HG03442 (cell line): Measurements from ENCODE around the gene DDX17.
"Not testable (repeated sequence)": the region's sequence is repeated elsewhere in the genome, so short reads cannot be mapped to it uniquely, and the experiment has no call there.

Experiments used
- ATAC-seq: cut with Tn5 transposase; IDR thresholded peaks from one replicate; pipeline ENCODE4 v1.9.1; 2021; ENCODE audit warnings: mild to moderate bottlenecking, moderate library complexity; ENCODE audit not compliant: unreplicated experiment

The DDX17 gene

GRCh38 chr22:38494498-38494897 is 11.6 kb downstream of the DDX17 start:
- ATAC-seq, result no peak

GRCh38 chr22:38491707-38492348 is 14.3 kb downstream of the DDX17 start:
- ATAC-seq, result no peak

GRCh38 chr22:38490915-38491314 is 15.2 kb downstream of the DDX17 start:
- ATAC-seq, result no peak

- ATAC-seq, result no peak
These were observed 15.6 kb downstream of the DDX17 start for GRCh38 chr22:38490475-38490874.

DNA sequence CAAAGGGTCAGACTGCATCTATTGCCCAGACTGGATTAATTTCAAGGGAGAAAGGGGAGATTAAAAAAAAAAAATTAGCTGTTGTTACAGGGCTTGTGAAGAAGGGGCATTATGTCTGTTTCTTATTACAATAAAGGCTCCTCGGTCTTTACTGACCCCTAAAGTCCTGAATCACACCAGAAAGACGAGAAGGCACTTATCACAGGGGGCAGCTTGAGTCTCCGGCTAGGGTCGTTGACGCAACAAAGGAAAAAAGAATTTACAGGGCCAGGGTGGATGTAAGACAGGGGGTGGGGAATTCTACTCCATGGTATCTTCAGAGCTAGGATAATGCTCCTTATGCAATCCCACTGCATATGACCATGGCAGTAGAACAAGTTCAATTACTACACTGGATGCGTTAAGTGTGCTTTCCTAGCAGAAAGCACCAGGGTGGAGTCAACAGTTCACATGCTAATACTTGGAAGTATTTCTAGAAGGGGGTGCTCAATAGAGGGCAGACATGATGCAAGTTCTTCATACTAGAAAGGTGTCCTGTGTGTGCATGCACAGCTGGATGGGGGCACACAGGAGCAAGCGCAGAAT is 16.5 kb downstream of the DDX17 start:
- no peak for ATAC-seq

GRCh38 chr22:38489142-38489541 is 17.0 kb downstream of the DDX17 start:
- ATAC-seq, result no peak

DNA sequence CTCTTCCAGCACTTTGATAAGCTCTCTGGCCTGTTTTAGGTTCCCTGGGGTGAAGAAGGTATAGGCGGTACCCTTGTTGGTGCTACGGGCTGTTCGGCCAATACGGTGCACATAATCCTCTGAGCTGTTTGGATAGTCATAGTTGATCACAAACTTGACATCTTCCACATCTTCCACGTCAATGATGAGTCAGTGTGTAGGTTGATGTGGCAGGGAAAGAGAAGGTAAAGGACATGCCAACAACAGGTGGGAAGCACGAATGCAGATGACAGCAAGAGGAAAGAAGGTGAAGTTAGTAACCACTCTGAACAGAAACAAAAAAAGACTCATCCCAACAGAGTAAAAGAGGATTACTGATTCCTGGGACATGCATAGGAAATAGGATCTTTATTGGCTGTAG is 18.2 kb downstream of the DDX17 start:
- no peak for ATAC-seq

DNA sequence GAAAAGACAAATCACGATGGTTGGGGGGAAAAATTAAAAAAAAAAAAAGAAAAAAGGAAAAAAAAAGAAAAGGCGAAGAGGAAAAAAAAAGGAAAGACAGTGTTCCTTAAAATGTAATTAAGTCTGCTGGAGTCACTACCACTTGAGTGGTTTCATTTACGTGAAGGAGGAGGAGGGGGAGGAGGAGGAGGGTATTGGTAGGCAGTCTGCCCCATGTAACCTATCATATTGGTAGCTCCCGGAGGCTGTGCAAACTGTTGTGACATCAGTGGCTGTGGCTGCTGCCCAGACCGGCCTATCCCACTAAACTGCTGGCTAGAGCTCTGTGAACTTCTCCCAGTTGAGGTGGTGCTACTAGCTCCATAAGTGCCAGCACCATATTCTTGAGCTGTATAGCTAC is 20.3 kb downstream of the DDX17 start:
- ATAC-seq, result no peak

DNA sequence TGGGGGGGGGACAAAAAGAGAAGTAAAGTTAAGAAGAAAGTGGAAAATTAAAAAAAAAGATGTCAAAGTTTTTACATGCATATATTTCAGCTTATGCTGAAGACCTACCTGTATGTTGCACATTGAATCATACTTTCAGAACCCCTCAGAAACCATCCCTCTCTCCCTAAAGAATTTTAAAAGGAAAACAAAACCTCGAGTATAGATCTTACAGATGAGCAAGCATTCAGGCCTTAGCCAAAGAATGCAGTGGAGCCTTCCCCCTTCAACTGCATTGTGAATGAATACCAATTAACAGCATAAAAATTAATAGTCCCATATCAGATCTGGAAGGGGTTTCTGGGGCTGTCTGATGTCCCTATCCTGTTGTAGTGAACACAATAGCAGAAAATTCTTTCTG is 21.9 kb downstream of the DDX17 start:
- ATAC-seq, result no peak

DNA sequence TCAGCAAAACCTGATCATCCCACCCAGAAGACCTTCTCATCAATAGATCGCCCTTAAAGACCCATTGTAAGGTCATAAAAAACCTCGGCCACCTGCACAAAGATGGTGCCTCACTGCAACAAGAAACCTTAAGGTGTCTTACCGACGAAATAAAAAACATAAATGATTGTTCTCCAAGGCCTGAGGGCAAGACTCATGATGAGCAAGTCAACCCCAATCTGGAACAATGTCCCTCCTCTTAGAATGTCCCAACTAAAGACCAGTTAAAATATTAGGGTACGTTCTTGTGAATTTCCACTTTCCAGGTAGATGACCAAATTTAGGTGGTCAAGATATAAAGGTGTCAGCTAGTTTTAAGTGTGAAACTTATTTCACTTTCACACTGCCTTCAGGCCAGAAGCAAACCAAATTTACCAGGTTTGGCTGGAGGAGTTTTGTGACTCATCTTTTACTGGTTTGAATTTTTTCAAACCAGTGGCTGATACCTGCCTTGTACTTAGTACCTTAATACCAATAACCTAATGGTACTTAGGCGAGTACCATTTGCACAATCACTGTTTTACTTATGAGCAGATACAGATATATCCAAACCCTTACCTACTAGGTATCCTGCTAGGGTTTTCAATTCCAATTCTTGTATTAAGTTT is 23.3 kb downstream of the DDX17 start:
- ATAC-seq, result no peak

DNA sequence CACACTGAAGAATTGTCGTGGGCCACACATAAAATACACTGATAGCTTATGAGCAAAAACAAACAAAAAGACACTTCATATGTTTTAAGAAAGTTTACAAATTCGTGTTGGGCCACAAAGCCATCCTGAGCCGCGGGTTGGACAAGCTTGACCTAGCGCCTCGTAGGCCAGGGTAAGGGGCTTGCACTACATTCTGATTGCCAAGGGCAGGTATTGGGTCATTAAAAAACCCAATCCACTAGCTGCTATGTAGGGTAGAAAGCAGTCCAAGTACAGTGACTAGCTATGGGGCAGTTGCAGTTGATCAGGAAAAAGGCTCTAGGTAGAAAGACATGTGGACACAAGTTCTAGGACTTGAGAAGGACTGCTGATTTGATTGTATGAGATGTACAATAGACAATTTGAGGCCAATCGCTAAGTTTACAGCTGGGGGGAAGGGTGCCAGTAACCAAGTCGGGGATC is 24.2 kb downstream of the DDX17 start:
- ATAC-seq, result no peak

DNA sequence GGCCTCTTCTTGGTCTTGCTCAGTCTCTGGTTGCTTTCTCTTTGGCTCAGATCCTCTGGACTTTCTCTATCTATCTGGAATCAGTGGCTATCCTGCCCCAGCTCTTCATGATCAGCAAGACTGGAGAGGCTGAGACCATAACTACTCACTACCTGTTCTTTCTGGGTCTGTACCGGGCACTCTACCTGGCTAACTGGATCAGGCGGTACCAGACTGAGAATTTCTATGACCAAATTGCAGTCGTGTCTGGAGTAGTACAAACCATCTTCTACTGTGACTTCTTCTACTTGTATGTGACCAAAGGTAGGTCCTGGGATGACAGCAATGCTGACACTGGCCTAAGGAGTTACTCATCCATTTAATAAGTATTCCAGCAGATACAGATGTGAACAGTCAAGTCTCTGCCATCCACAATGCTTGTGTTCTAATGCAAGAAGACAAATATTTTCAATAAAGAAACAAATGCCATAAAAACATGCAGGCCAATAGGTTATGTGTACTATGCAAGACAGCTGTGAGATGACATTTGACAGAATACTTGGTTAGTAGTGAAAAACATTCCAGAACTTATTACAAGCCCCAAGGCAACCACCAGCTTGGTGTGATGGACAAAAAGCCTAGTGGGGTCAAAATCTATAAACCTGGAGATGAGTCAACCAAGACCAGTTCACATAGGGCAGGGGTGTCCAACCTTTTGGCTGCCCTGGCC is 24.8 kb downstream of the DDX17 start:
- no peak for ATAC-seq

DNA sequence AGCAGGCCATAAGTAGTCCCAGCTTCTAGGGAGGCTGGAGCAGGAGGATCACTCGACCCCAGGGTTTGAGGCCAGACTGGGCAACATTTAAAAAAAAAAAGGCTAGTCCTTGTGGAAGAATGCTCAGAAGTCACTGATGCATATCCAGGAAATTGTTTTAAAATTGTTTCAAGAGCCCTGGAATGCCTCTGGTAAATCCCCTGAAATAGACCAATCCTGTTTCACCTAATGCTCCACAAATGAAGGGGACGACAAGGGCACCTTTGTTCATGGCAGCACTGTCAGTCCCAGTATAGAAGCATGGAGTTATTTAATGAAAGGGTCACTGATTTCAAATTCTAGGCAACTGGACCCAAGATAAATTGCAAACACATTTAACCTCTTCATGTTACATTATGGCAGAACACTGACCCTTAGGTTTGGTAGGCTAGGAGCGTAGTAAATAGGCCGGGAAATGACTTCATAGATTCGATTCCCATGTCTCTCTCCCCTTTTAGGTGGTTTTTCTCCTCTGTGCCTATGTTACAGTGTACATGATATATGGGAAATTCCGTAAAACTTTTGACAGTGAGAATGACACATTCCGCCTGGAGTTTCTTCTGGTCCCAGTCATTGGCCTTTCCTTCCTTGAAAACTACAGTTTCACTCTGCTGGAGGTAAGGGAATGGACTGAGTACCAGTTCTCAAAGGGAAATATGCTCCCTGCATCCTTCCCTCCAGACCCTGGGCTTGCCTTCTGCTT is 26.8 kb downstream of the DDX17 start:
- ATAC-seq, result no peak

DNA sequence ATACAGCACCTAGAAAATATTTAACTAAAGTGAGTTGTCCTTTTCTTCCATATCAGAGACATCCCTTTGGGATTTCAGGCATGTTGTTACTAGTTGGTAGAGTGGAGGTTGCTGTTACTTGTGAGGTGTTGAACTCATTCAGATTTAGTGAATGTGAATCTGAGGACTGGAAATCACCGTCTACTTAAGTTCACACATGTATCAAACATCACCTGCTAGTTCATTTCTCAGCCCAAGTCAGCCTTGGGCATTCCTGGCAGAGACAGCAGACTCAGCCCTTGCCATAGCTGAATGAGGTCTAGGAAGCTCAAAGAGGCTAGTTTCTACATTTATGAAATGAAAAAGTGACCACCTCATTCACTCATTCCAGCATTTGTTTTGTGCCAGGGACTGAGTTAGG is 28.5 kb downstream of the DDX17 start:
- ATAC-seq, result no peak

- ATAC-seq, result no peak
These were observed 32.0 kb downstream of the DDX17 start for GRCh38 chr22:38474003-38474607.

DNA sequence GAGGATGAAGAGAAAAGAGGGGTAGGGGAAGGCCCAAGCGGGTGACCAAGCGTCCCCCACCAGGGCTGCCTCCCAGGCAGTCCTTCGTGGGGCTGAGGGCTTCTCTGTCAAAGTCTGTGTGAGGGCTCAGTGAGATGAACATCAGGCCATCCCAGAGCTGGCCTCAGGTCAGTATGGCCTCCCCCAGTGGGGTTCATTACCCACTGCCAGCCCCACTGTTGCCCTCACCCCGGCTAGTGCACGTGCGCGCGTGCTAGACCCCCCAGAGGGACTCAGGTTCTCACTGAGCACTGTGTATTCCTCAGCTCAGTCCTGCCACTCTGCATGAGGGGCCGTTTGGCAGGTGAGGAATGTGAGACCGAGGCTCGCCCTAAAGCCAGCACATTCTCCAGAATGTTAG is 34.9 kb downstream of the DDX17 start:
- no peak for ATAC-seq

DNA sequence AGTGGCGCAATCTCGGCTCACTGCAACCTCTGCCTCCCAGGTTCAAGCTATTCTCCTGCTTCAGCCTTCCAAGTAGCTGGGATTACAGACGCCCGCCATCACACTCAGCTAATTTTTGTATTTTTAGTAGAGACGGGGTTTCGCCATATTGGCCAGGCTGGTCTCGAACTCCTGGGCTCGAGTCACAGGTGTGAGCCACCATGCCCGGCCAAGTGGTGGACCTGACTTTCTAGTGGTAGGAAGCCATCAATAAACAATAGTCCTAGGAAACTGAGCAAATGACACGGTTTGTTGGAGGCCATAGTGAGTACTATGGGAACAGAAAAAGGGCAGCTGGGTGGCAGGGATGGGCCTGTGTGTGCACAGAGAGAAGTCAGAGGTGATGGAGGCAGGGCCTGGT is 35.9 kb downstream of the DDX17 start:
- ATAC-seq, result not testable (repeated sequence)

GRCh38 chr22:38469306-38469781 is 36.8 kb downstream of the DDX17 start:
- ATAC-seq, result no peak

- no peak for ATAC-seq
These were observed 37.4 kb downstream of the DDX17 start for GRCh38 chr22:38468443-38469305.
